DMS153 treated with DMSO at 0.1 percent for 48 hours (cell line): ENCODE measurements around the gene TNFSF13B.
A peak's percentile ranks its signal among the peaks of the same experiment; 100 is the strongest.

Experiments
- DNase-seq: peaks from one replicate; lab custom pipeline; 2025; ENCODE audit not compliant: unreplicated experiment; lab: John Stamatoyannopoulos, UW

TNFSF13B gene

DNA sequence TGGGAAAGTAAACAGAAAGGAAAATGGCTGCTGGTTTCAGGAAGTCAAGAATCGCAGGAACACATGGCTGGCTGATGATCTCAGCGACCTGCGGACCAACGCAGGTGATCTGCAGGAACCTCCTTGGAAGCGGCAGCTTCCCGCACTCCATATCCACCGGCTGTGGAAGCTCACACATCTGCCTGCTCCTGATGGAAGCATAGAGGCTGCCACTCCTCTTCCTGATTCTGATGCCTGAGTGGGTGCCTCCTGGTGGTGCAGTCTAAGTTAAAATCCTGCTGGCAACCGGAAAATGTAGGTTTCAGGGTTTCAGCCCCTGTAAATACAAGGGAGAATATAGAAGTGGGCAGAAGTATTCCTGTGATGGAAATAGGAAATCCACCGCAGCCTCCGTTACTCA is 75.5 kb downstream of the TNFSF13B start:
- DNase-seq: no peak

DNA sequence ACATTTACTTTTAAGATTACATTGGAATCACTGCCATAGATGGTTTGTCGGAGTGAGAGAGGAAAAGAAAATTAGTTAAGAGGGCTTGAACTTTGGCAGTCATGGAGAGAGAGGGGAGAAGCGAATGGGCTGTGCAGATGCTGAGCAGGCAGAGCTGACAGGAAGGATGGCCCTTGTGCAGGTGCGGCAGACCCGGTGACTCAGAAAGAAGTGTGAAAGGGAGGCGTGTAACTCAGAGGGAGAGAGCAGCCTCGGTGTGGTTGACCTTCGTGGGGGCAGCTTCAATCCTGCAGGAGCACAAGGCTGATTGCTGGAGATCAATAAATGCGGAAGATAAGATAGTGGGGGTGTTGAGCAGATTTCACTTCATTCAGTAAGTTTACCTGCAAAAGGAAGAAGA is 76.9 kb downstream of the TNFSF13B start:
- no peak for DNase-seq

DNA sequence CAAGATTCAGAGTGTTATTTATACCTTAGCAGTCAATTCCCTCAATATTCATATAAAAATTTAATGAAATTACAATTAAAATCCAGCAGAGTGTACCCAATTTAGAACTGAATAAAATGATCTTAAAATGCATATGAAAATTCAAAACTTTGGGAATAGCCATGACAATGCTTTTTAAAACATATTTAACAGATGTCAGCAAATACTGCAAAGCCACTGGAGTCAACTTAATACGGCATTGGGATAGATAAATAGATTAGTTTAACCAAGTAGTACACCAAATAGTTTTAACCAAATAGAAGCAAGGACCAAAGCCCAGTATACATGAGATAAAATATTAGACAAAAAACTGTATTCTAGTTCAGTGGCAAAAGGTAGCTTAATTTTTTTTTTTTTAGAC is 79.8 kb downstream of the TNFSF13B start:
- DNase-seq: no peak

DNA sequence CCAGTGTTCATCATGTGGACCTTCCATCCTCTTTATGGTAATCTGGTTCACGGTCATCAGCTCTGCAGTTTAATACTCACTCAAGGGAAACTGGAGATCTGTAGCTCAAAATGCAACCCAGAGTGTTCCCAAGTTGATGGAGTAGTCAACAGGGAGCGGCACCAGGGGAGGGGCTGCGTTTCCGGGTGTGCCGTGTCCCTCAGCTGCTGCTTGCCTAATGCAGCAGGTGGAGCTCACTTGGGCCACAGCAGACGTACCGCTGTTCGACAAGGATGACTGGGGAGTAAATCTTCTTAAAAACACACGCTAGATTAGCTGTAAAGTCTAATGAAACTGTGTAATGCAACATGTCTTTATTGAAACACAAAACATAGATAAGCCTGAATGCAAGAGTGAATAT is 81.1 kb downstream of the TNFSF13B start:
- peak; percentile 42 for DNase-seq

DNA sequence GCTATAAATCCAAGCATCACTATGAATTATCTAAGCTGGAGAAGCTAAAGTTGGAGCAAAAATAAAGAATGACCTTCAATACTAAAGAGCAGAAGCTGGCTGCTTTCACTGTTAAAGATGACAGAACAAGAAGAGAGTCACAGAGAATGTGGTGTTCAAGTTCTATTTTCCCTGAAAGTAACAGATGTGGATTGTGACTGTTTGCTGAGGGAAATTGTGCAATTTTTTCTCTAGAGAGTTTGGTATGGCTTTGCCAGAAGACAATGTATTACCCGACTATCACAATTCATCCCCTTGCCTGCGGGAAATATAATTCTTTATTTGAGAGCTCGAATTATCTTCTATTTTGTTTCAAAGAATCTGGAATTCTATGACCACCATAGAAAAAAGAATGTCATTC is 83.1 kb downstream of the TNFSF13B start:
- DNase-seq: no peak

DNA sequence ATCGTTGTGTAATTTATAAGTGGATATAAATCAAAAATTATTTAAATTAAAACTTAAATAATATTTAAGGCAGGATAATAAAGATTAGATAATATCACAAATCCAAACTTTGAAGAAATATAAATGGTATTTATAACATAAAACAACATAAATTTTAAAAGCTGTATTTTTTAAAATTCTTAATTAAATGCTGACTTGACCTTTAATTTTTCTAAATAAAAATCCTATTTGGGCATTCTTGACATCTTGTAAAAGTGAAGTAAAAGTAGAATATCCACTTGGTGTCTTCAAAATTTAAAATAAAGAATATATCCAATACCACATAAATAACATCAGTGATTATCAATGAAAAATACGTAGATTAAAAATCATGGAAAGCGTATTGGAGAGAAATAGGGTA is 87.7 kb downstream of the TNFSF13B start:
- DNase-seq: no peak
